HG02981 (cell line): ENCODE results near the gene FANCG.

Source experiments
- ATAC-seq: cut with Tn5 transposase; IDR thresholded peaks from one replicate; pipeline ENCODE4 v1.9.1; 2021; ENCODE audit warnings: mild to moderate bottlenecking, moderate library complexity; ENCODE audit not compliant: unreplicated experiment

Gene FANCG

GRCh38 chr9:35026671-35027070 is 53.1 kb downstream of the FANCG start:
- no peak for ATAC-seq
